H9 (cell line): ENCODE data around the gene ZNF318. TPM values are rescaled to one million over a fixed set of nuclear protein-coding genes. Genes with fewer than 3 reads are reported as not detected.

Experiments
- DNase-seq: peaks from one replicate; pipeline ENCODE4 v3.0.0-alpha.2; 2017
- H2AFZ ChIP-seq: one replicate; pipeline ENCODE4 v1.6.1; 2013; ENCODE audit warnings: mild to moderate bottlenecking, low read length, control low read depth, moderate library complexity
- H2AK5ac ChIP-seq: 2 replicates; pipeline ENCODE4 v1.6.1; 2013; ENCODE audit warnings: low read length, control low read depth, mixed read lengths; ENCODE audit not compliant: insufficient read length
- H2BK120ac ChIP-seq: one replicate; pipeline ENCODE4 v1.6.1; 2013; ENCODE audit warnings: low read depth, mild to moderate bottlenecking, low read length, control low read depth, inconsistent platforms; ENCODE audit not compliant: poor library complexity, severe bottlenecking
- H2BK12ac ChIP-seq: 2 replicates; pipeline ENCODE4 v1.6.1; 2013; ENCODE audit warnings: low read length, control low read depth, mixed read lengths, low read depth; ENCODE audit not compliant: insufficient read length
- H2BK15ac ChIP-seq: 2 replicates; pipeline ENCODE4 v1.6.1; 2013; ENCODE audit warnings: low read depth, low read length, control low read depth
- H2BK20ac ChIP-seq: one replicate; pipeline ENCODE4 v1.6.1; 2013; ENCODE audit warnings: low read depth, mild to moderate bottlenecking, low read length, control low read depth, inconsistent platforms; ENCODE audit not compliant: poor library complexity, severe bottlenecking
- H2BK5ac ChIP-seq: 2 replicates; pipeline ENCODE4 v1.6.1; 2013; ENCODE audit warnings: low read length, control low read depth, mixed read lengths; ENCODE audit not compliant: insufficient read length
- H3K14ac ChIP-seq: 2 replicates; pipeline ENCODE4 v1.6.1; 2013; ENCODE audit warnings: low read length, control low read depth; ENCODE audit not compliant: insufficient read depth
- H3K18ac ChIP-seq: 2 replicates; pipeline ENCODE4 v1.6.1; 2013; ENCODE audit warnings: low read depth, mild to moderate bottlenecking, mixed read lengths, low read length, control low read depth; ENCODE audit not compliant: insufficient read length
- H3K23ac ChIP-seq: 2 replicates; pipeline ENCODE4 v1.6.1; 2013; ENCODE audit warnings: low read length, control low read depth, mixed read lengths, low read depth; ENCODE audit not compliant: insufficient read length
- H3K23me2 ChIP-seq: 2 replicates; pipeline ENCODE4 v1.6.1; 2013; ENCODE audit warnings: low read depth, mild to moderate bottlenecking, mixed read lengths, low read length, control low read depth; ENCODE audit not compliant: insufficient read length, poor library complexity, severe bottlenecking
- H3K27ac ChIP-seq: 2 replicates; pipeline ENCODE4 v1.5.1; 2013; ENCODE audit warnings: low read length, control low read depth, mixed read lengths, low read depth; ENCODE audit not compliant: insufficient read length
- H3K27me3 ChIP-seq: 2 replicates; pipeline ENCODE4 v1.6.1; 2013; ENCODE audit warnings: low read length, control low read depth, inconsistent platforms; ENCODE audit not compliant: insufficient read depth
- H3K4ac ChIP-seq: 2 replicates; pipeline ENCODE4 v1.6.1; 2013; ENCODE audit warnings: low read depth, mild to moderate bottlenecking, control low read depth, inconsistent platforms, low read length, moderate library complexity
- H3K4me1 ChIP-seq: 2 replicates; pipeline ENCODE4 v1.6.1; 2013; ENCODE audit warnings: low read length, control low read depth, inconsistent platforms; ENCODE audit not compliant: insufficient read depth
- H3K4me2 ChIP-seq: 2 replicates; pipeline ENCODE4 v1.6.1; 2013; ENCODE audit warnings: low read length, control low read depth, mixed read lengths; ENCODE audit not compliant: insufficient read length, insufficient read depth
- H3K56ac ChIP-seq: 2 replicates; pipeline ENCODE4 v1.6.1; 2013; ENCODE audit warnings: low read depth, mild to moderate bottlenecking, mixed read lengths, low read length, control low read depth; ENCODE audit not compliant: insufficient read length
- H3K79me1 ChIP-seq: 2 replicates; pipeline ENCODE4 v1.6.1; 2013; ENCODE audit warnings: low read depth, mild to moderate bottlenecking, moderate library complexity, low read length, control low read depth, inconsistent platforms; ENCODE audit not compliant: insufficient read depth, poor library complexity, severe bottlenecking
- H3K79me2 ChIP-seq: 2 replicates; pipeline ENCODE4 v1.6.1; 2013; ENCODE audit warnings: low read length, control low read depth, inconsistent platforms; ENCODE audit not compliant: insufficient read depth
- H3K9ac ChIP-seq: 2 replicates; pipeline ENCODE4 v1.6.1; 2013; ENCODE audit warnings: low read length, control low read depth, mixed read lengths; ENCODE audit not compliant: insufficient read length; ENCODE audit errors: extremely low read depth
- H3K9me3 ChIP-seq: one replicate; pipeline ENCODE4 v1.6.1; 2013; ENCODE audit warnings: low read depth, low read length, inconsistent platforms; ENCODE audit not compliant: control insufficient read depth
- H3T11ph ChIP-seq: one replicate; pipeline ENCODE4 v1.6.1; 2013; ENCODE audit warnings: mild to moderate bottlenecking, low read length, control low read depth, inconsistent platforms
- H4K20me1 ChIP-seq: one replicate; pipeline ENCODE4 v1.6.1; 2013; ENCODE audit not compliant: control insufficient read depth, insufficient read length, insufficient read depth
- H4K5ac ChIP-seq: 2 replicates; pipeline ENCODE4 v1.6.1; 2013; ENCODE audit warnings: low read depth, mild to moderate bottlenecking, mixed read lengths, low read length, control low read depth; ENCODE audit not compliant: insufficient read length
- H4K8ac ChIP-seq: replicated peaks from 2 replicates; pipeline ENCODE4 v1.6.1; 2013; ENCODE audit warnings: low read length, control low read depth, mixed read lengths, low read depth; ENCODE audit not compliant: insufficient read length
- H4K91ac ChIP-seq: 2 replicates; pipeline ENCODE4 v1.6.1; 2013; ENCODE audit warnings: low read depth, mild to moderate bottlenecking, moderate library complexity, mixed read lengths, low read length, control low read depth; ENCODE audit not compliant: insufficient read length
- H3K27ac Mint-ChIP-seq, 3 experiments: 2 replicates in 2 of 3; 3 replicates in 1 of 3; pipeline ENCODE4 v1.8.0; 2020 to 2021; ENCODE audit warnings: mixed read lengths in 3 of 3, mild to moderate bottlenecking in 1 of 3, moderate library complexity in 1 of 3
- H3K27me3 Mint-ChIP-seq: 2 replicates; pipeline ENCODE4 v1.8.0; 2021; ENCODE audit warnings: low read depth, mild to moderate bottlenecking, moderate library complexity, mixed read lengths
- H3K36me3 Mint-ChIP-seq, 3 experiments: 2 replicates in 2 of 3; 3 replicates in 1 of 3; pipeline ENCODE4 v1.8.0; 2020 to 2021; ENCODE audit warnings: low read depth in 3 of 3, mixed read lengths in 3 of 3; ENCODE audit not compliant: insufficient read depth in 1 of 3
- H3K4me1 Mint-ChIP-seq, 2 experiments: 2 replicates each; pipeline ENCODE4 v1.8.0; 2020; ENCODE audit warnings: mixed read lengths in 2 of 2
- H3K4me3 Mint-ChIP-seq, 2 experiments: 2 replicates in 1 of 2; 3 replicates in 1 of 2; pipeline ENCODE4 v1.8.0; 2020 to 2021; ENCODE audit warnings: mild to moderate bottlenecking in 2 of 2, mixed read lengths in 2 of 2, moderate library complexity in 1 of 2
- H3K9me3 Mint-ChIP-seq, 2 experiments: 2 replicates in 1 of 2; 3 replicates in 1 of 2; pipeline ENCODE4 v1.8.0; 2020; ENCODE audit warnings: mild to moderate bottlenecking in 2 of 2, mixed read lengths in 2 of 2, moderate library complexity in 1 of 2
- WGBS: extraction: QIAGEN DNeasy Blood & Tissue Kit; methylation state at CpG from one replicate; pipeline ENCODE4 v1.1.7; 2013; ENCODE audit warnings: missing lambda C conversion rate, low lambda C conversion rate, mixed read lengths; ENCODE audit not compliant: insufficient read length; ENCODE audit errors: extremely low coverage; 5-methylcytosine and 5-hydroxymethylcytosine counted together
- total RNA-seq: library from RNA; stranded (reverse); gene quantifications from 2 replicates; pipeline ENCODE4 v1.2.1, GENCODE V29; 2021
- TF ChIP-seq, protein P1 (sequence below): fragments of 200-600 bp; sonication (generic); conservative IDR thresholded peaks from 3 replicates; pipeline ENCODE4 v1.8.0; 2021; ENCODE audit warnings: antibody characterized with exemption, mild to moderate bottlenecking

ZNF318 gene
- total RNA-seq, 1 experiment from 2014 or later = 16.3 TPM

DNA sequence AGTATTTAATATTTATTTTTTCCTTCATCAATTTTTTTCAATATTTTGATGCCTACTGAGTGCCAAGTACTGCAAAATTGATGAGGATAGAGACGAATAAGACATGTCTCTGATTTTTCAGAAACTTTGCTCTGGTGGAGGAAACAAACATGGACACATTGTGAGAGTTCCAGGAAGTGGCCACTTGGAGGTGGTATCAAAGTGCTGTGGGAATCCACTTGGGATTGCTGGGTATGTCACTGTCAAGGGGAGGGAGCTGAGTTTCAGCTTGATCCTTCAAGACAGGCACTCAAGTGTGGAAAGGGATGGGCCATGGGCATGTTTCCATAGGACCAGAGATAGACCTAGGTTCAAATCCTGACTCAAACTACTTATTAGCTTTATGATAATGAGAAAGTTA lies 33.4 kb upstream of the ZNF318 start:
- peaks cover 9% of the 10 kb centered on the region for H3K27me3 Mint-ChIP-seq
- no peak overlapping the region; a peak in 1 of 7 replicates for H3K27ac Mint-ChIP-seq
- Histone ChIP-seq H2BK120ac (no peak overlapping the region), H4K91ac (no peak overlapping the region), H3K79me1 (no peaks in the 10 kb centered on the region), H3K9ac (no peak overlapping the region), H3K56ac (no peak overlapping the region), H2BK5ac (no peak overlapping the region), H3K23me2 (no peaks in the 10 kb centered on the region), H3K79me2 (no peaks in the 10 kb centered on the region), H3K4me1 (no peaks in the 10 kb centered on the region), H2AK5ac (no peak overlapping the region), H3K4ac (no peak overlapping the region), H2BK12ac (no peak overlapping the region), H4K5ac (no peak overlapping the region), H2AFZ (no peak overlapping the region), H3K27me3 (no peaks in the 10 kb centered on the region; the same call in 1 of the 2 replicates), H4K8ac (no peak overlapping the region), H3K23ac (no peak overlapping the region), H2BK20ac (no peak overlapping the region), H2BK15ac (no peak overlapping the region), H4K20me1 (no peaks in the 10 kb centered on the region), H3K9me3 (no peaks in the 10 kb centered on the region), H3K18ac (no peak overlapping the region), H3T11ph (no peak overlapping the region), H3K4me2 (no peak overlapping the region), H3K27ac (no peak overlapping the region), H3K14ac (no peak overlapping the region)
- TF ChIP-seq, protein P1, sequence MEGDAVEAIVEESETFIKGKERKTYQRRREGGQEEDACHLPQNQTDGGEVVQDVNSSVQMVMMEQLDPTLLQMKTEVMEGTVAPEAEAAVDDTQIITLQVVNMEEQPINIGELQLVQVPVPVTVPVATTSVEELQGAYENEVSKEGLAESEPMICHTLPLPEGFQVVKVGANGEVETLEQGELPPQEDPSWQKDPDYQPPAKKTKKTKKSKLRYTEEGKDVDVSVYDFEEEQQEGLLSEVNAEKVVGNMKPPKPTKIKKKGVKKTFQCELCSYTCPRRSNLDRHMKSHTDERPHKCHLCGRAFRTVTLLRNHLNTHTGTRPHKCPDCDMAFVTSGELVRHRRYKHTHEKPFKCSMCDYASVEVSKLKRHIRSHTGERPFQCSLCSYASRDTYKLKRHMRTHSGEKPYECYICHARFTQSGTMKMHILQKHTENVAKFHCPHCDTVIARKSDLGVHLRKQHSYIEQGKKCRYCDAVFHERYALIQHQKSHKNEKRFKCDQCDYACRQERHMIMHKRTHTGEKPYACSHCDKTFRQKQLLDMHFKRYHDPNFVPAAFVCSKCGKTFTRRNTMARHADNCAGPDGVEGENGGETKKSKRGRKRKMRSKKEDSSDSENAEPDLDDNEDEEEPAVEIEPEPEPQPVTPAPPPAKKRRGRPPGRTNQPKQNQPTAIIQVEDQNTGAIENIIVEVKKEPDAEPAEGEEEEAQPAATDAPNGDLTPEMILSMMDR = peak; percentile 24; the same call in 1 of the 3 replicates
- DNase-seq = no peak
- no peaks in the 10 kb centered on the region for H3K9me3 Mint-ChIP-seq
- H3K36me3 Mint-ChIP-seq = no peaks in the 10 kb centered on the region
- no peak overlapping the region for H3K4me3 Mint-ChIP-seq
- no peaks in the 10 kb centered on the region for H3K4me1 Mint-ChIP-seq
- no CpG with 5 or more reads among the region's 1 CpG for WGBS
